DOHH2 (cell line): ENCODE data around the gene SCN3B.

Experiments
- H3F3A ChIP-seq: fragments of 200-600 bp; sonication (generic), shearing (Covaris generic); 2 replicates; pipeline ENCODE4 v1.6.0; 2016; ENCODE audit warnings: antibody characterized with exemption, mild to moderate bottlenecking; ENCODE audit not compliant: control insufficient read depth, insufficient read depth
- H3K27ac ChIP-seq: fragments of 200-600 bp; sonication (generic); 2 replicates; pipeline ENCODE4 v1.5.1; 2014; ENCODE audit warnings: low read depth, mild to moderate bottlenecking, low read length, moderate library complexity
- H3K27me3 ChIP-seq: fragments of 200-600 bp; sonication (generic); 2 replicates; pipeline ENCODE4 v1.6.1; 2014; ENCODE audit warnings: mild to moderate bottlenecking, low read length, mixed read lengths; ENCODE audit not compliant: control insufficient read depth
- H3K36me3 ChIP-seq: fragments of 200-600 bp; sonication (generic); 2 replicates; pipeline ENCODE4 v1.6.1; 2014; ENCODE audit warnings: mild to moderate bottlenecking, low read length, moderate library complexity, mixed read lengths; ENCODE audit not compliant: control insufficient read depth
- H3K4me1 ChIP-seq: fragments of 200-600 bp; sonication (generic); 2 replicates; pipeline ENCODE4 v1.6.1; 2014; ENCODE audit warnings: mild to moderate bottlenecking, low read length, mixed read lengths; ENCODE audit not compliant: control insufficient read depth
- H3K4me2 ChIP-seq: fragments of 200-600 bp; sonication (generic); 2 replicates; pipeline ENCODE4 v1.6.0; 2014; ENCODE audit warnings: mild to moderate bottlenecking, low read length, moderate library complexity
- H3K4me3 ChIP-seq: fragments of 200-600 bp; sonication (generic); 2 replicates; pipeline ENCODE4 v1.5.1; 2014; ENCODE audit warnings: mild to moderate bottlenecking, low read length, mixed read lengths
- H3K79me2 ChIP-seq: fragments of 200-600 bp; sonication (generic); 2 replicates; pipeline ENCODE4 v1.6.1; 2014; ENCODE audit warnings: mild to moderate bottlenecking, low read length, mixed read lengths; ENCODE audit not compliant: control insufficient read depth
- H3K9me2 ChIP-seq: fragments of 200-600 bp; sonication (generic); replicated peaks from 2 replicates; pipeline ENCODE4 v1.6.1; 2014; ENCODE audit warnings: mild to moderate bottlenecking, low read length, mixed read lengths; ENCODE audit not compliant: control insufficient read depth
- H3K9me3 ChIP-seq: fragments of 200-600 bp; sonication (generic); 2 replicates; pipeline ENCODE4 v1.6.1; 2014; ENCODE audit warnings: antibody characterized with exemption, low read length, mixed read lengths; ENCODE audit not compliant: control insufficient read depth, insufficient read depth
- H4K20me1 ChIP-seq: fragments of 200-600 bp; sonication (generic); 2 replicates; pipeline ENCODE4 v1.6.0; 2014; ENCODE audit warnings: low read depth, mild to moderate bottlenecking, antibody characterized with exemption, low read length, moderate library complexity; ENCODE audit not compliant: control insufficient read depth, insufficient read depth
- CTCF ChIP-seq: fragments of 200-600 bp; sonication (generic); IDR thresholded peaks from one replicate; pipeline ENCODE4 v1.5.1; 2014; ENCODE audit warnings: antibody characterized with exemption, mild to moderate bottlenecking, low read depth, low read length; ENCODE audit not compliant: poor library complexity, severe bottlenecking
- EZH2phosphoT487 ChIP-seq: fragments of 200-600 bp; sonication (generic); IDR thresholded peaks from 2 replicates; pipeline ENCODE4 v1.6.1; 2017; ENCODE audit warnings: borderline replicate concordance, mild to moderate bottlenecking, antibody characterized with exemption, low read length, moderate library complexity, mixed read lengths

SCN3B gene

DNA sequence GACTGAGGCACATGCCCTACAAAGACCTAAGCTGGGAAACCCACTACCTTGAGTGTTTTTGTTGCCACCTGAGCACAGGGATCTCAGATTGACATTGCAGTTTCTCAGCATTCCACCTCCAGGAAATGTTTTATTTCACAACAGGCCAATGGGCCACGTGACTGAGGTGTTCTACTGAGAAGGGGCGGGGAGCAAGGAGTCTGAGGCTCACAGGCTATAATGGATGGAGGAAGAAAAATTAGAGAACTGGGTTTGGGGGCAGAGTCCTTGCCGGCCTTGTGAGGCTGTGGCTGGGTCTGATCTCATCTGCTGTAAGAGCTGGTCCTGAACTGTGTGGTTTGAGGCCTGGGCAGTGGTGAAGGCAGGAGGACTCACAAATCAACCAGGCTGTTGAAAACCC is 46.3 kb upstream of the SCN3B start:
- no peaks in the 10 kb centered on the region for H3K9me2 ChIP-seq
- H3K4me1 ChIP-seq = peaks cover 55% of the 10 kb centered on the region
- no peaks in the 10 kb centered on the region for H3K27me3 ChIP-seq
- peaks cover 7% of the 10 kb centered on the region; the same call in 1 of the 2 replicates for H3K9me3 ChIP-seq
- no peaks in the 10 kb centered on the region for H3K36me3 ChIP-seq
- TF ChIP-seq EZH2phosphoT487 = no peak
- TF ChIP-seq CTCF = no peak
- no peaks in the 10 kb centered on the region for H4K20me1 ChIP-seq
- no peak overlapping the region for H3K4me2 ChIP-seq
- no peak overlapping the region for H3K4me3 ChIP-seq
- no peaks in the 10 kb centered on the region for H3K79me2 ChIP-seq
- H3F3A ChIP-seq = no peaks in the 10 kb centered on the region
- no peak overlapping the region for H3K27ac ChIP-seq

DNA sequence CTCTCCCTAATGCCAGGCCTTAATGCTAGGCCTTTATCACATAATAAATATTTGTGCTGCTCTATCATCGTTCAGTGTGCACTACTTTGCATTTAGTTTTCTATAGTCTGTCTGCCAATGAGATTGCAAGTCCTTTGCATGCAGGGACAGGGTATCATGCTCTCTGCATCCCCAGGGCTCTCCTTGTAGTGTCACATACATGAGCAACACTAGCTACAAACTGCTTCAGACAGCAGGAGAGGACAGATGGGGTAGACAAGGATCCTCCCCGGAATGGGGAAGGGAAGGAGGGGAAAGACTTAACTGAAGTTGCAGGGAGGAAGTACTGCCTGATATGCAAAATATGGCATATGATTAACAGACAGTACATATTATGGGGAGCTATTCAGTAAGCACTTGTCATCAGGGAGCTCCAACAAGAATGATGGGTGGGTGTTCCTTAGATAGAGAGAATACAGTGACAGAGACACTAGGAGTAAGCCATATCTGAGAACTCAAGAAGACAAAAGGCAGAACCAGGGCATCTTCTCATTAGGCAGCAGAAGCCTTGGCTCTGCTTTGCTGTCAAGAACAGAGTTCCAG is 44.2 kb upstream of the SCN3B start:
- no peaks in the 10 kb centered on the region for H3K27me3 ChIP-seq
- no peaks in the 10 kb centered on the region for H3F3A ChIP-seq
- peaks cover 7% of the 10 kb centered on the region; the same call in 1 of the 2 replicates for H3K9me3 ChIP-seq
- no peaks in the 10 kb centered on the region for H3K79me2 ChIP-seq
- peak overlapping the region; percentile 54 for H3K4me2 ChIP-seq
- peak overlapping the region; percentile 43 for H3K27ac ChIP-seq
- H3K4me1 ChIP-seq = peaks cover 59% of the 10 kb centered on the region
- H3K36me3 ChIP-seq = no peaks in the 10 kb centered on the region
- H3K9me2 ChIP-seq = no peaks in the 10 kb centered on the region
- no peaks in the 10 kb centered on the region for H4K20me1 ChIP-seq
- peak overlapping the region; percentile 56 for H3K4me3 ChIP-seq
- TF ChIP-seq EZH2phosphoT487 = no peak
- no peak for TF ChIP-seq CTCF

DNA sequence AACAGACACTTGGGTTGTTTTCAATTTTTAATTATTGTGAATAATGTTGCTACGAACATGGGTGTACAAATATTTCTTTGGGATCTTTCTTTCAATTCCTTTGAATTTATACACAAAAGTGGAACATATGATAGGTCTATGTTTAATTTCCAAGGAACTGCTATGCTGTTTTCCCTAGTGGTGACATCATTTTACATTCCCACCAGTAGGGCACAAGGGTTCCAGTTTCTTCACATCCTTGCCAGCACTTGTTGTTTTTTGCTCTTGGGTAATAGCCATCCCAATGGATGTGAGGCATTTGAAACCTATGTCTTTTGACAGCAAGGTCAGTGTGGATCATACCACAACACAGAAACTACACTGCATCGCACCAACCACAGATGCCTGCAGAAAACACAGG is 41.8 kb upstream of the SCN3B start:
- no peak overlapping the region for H3K4me2 ChIP-seq
- H3K4me1 ChIP-seq = peaks cover 37% of the 10 kb centered on the region
- no peak overlapping the region for H3K4me3 ChIP-seq
- no peaks in the 10 kb centered on the region for H4K20me1 ChIP-seq
- no peak for TF ChIP-seq EZH2phosphoT487
- no peak for TF ChIP-seq CTCF
- no peaks in the 10 kb centered on the region for H3K79me2 ChIP-seq
- peaks cover 7% of the 10 kb centered on the region; the same call in 1 of the 2 replicates for H3K9me3 ChIP-seq
- no peak overlapping the region for H3K27ac ChIP-seq
- H3K9me2 ChIP-seq = no peaks in the 10 kb centered on the region
- H3K27me3 ChIP-seq = no peaks in the 10 kb centered on the region
- H3K36me3 ChIP-seq = no peaks in the 10 kb centered on the region
- H3F3A ChIP-seq = no peaks in the 10 kb centered on the region
